GM12864 (cell line): ENCODE measurements around the gene RNF40.
"Not testable (repeated sequence)": the region's sequence is repeated elsewhere in the genome, so short reads cannot be mapped to it uniquely, and the experiment has no call there.

Experiments used
- DNase-seq: peaks from one replicate; pipeline ENCODE4 v3.0.0-alpha.2; 2011; ENCODE audit warnings: low read depth
- H3K4me3 ChIP-seq: 2 replicates; pipeline ENCODE4 v1.5.1; 2011; ENCODE audit warnings: mild to moderate bottlenecking, low read depth, low read length, control low read depth
- TF ChIP-seq, protein P1 (sequence below): IDR thresholded peaks from 2 replicates; pipeline ENCODE4 v1.5.1; 2011; ENCODE audit warnings: low read depth, mild to moderate bottlenecking, moderate library complexity, low read length, control low read depth, inconsistent platforms; ENCODE audit errors: missing control alignments

Gene RNF40

DNA sequence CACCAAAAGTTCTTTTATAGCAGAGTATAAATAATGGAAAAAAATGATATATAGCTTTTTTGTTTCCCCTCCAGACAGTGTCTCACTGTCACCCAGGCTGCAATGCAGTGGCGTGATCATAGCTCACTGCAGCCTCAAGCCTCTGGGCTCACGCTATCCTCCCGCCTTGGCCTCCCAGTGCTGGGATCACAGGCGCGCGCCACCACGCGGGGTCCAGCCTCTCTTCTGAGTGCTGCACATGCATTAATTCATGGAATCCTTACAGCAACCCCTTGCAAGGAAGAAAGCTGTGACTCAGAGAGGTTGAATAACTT is 42.9 kb downstream of the RNF40 start:
- no peak for DNase-seq
- H3K4me3 ChIP-seq, result peak overlapping the region; percentile 53; the same call in 1 of the 2 replicates
- TF ChIP-seq, protein P1, sequence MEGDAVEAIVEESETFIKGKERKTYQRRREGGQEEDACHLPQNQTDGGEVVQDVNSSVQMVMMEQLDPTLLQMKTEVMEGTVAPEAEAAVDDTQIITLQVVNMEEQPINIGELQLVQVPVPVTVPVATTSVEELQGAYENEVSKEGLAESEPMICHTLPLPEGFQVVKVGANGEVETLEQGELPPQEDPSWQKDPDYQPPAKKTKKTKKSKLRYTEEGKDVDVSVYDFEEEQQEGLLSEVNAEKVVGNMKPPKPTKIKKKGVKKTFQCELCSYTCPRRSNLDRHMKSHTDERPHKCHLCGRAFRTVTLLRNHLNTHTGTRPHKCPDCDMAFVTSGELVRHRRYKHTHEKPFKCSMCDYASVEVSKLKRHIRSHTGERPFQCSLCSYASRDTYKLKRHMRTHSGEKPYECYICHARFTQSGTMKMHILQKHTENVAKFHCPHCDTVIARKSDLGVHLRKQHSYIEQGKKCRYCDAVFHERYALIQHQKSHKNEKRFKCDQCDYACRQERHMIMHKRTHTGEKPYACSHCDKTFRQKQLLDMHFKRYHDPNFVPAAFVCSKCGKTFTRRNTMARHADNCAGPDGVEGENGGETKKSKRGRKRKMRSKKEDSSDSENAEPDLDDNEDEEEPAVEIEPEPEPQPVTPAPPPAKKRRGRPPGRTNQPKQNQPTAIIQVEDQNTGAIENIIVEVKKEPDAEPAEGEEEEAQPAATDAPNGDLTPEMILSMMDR, result no peak

DNA sequence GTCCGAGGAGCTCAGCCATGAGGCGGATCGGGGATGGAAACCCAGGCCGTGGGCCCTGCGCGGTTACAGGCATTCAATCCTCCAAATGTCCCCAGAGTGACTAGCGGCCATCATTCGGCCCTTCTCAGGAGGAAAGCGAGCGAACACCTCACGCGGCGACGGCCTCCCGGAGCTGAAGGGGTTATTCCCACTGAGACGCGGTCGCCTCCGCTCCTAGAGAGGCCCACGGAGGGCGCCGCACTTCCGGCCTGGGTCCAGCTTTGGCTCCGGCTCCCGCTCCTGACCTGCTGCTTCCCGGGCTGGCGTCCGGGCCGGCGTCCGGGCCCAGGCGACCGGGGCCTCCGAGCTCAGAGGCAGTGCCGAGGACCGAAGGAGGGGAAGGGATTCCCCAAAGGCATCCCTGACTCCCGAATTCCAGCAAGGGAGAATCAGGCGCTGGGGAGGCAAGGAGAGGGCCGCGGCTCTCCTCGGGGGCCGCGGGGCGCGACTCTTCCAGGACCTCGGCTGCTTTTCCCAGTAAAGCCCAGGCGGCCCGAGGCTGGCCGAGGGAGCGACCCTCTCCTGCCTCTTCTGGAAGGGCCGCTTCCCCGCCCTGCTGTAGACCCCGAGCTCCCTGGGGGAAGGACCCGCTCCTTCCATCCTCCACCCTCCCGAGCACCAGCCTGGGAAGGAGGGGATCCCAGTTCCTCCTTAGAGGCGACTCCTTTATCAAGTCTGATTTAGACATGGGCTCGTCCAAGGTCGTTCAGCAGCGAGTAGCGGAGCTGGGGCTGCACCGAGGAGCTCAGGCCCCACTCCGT is 43.4 kb downstream of the RNF40 start:
- no peak for DNase-seq
- TF ChIP-seq, protein P1, result no peak
- H3K4me3 ChIP-seq, result peak overlapping the region; percentile 53

DNA sequence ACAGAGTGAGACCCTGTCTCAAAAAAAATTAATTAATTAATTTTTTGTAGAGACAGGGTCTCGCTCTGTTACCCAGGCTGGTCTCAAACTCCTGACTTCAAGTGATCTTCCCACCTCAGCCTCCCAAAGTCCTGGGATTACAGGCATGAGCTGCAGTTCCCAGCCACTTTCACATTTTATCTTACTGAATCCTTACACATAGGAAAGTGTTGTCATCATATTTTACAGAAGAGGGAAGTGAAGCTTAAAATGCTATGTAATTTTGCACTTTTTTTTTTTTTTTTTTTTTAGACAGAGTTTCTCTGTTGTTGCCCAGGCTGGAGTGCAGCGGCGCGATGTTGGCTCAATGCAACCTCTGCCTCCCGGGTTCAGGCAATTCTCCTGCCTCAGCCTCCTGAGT is 46.0 kb downstream of the RNF40 start:
- TF ChIP-seq, protein P1, result no peak
- DNase-seq, result no peak
- no peak overlapping the region for H3K4me3 ChIP-seq

DNA sequence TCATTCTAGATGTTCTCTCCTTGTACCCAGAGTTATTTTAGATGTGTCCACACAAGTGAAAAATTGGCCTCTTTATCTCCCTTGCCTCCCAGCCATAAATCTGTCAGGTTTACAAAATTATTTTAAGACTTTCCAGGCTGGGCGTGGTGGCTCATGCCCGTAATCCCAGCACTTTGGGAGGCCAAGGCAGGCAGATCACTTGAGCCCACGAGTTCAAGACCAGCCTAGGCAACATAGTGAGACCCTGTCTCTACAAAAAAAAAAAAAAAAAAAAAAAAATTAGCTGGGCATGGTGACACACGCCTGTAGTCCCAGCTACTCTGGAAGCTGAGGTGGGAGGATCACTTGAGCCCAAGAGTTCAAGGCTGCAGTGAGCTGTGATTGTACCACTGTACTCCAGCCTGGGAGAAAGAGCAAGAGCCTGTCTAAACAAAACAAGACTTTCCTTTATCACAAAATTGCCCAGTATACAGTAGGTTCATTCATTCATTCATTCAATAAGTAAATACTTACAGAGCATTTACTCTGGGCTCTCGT is 46.8 kb downstream of the RNF40 start:
- H3K4me3 ChIP-seq, DNase-seq: not testable (repeated sequence)

DNA sequence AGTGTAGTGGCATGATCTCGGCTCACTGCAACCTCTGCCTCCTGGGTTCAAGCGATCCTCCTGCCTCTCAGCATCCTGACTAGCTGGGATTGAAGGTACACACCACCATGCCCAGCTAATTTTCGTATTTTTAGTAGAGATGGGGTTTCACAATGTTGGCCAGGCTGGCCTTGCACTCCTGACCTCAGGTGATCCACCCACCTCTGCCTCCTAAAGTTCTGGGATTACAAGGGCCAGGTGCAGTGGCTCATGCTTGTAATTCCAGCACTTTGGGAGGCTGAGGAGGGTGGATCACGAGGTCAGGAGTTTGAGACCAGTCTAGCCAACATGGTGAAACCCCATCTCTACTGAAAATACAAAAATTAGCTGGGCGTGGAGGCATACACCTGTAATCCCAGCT is 47.6 kb downstream of the RNF40 start:
- not testable (repeated sequence) for DNase-seq, H3K4me3 ChIP-seq

DNA sequence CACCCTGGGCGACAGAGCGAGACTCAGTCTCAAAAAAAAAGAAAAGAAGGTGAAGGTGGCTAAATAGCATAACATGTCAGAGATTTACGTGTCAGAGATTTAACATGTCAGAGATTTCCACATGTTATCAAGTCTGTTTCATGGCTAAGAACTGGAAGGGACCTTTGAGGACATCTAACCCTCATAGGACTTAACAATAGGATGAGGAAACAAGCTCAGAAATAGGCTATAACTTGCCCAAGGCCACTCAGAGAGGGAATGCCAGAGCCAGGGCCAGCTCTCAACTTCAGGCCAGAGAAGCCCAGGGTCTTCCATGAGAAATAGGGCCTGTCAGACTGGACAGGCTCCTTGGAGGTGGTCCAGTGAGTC is 51.7 kb downstream of the RNF40 start:
- TF ChIP-seq, protein P1, result no peak
- H3K4me3 ChIP-seq, result peak overlapping the region; percentile 56
- no peak for DNase-seq

DNA sequence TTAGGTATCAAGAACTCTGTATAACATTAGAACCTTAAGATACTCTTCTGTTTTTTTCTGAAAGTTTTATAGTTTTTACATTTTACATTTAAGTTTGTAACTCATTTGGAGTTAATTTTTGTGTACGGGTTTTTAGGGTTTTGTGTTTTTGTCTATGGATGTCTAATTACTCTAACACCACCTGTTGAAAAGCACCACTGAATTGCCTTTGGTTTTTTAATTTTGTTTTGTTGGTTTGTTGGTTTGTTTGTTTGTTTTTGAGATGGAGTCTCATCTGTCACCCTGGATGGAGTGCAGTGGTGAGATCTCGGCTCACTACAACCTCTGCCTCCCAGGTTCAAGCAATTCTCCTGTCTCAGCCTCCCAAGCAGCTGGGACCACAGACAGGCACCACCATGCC is 54.6 kb downstream of the RNF40 start:
- TF ChIP-seq, protein P1, result no peak
- no peak overlapping the region for H3K4me3 ChIP-seq
- DNase-seq, result no peak

DNA sequence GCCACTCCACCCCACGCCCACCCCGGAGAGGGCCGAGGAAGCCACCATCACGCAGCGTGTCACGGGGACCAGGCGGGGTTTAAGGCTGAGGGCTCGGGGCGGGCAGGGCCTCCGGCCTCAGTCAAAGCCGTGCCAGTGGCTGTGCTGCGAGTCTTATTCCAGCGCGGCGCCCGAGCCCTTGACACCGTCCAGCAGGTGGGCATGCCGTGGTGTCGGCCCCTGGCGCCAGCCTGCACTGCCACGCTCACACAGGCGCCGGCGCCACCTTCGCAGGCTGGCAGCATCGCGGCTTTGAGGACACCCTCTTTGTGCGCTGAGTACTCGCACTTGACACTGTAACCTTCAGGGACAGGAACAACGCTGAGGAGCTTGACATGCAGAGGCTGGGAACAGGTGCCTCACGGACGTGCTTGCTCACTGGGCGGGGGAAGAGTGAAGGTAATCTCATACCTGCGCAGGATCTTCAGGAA is 58.9 kb downstream of the RNF40 start:
- TF ChIP-seq, protein P1, result no peak
- DNase-seq, result no peak
- no peak overlapping the region for H3K4me3 ChIP-seq

DNA sequence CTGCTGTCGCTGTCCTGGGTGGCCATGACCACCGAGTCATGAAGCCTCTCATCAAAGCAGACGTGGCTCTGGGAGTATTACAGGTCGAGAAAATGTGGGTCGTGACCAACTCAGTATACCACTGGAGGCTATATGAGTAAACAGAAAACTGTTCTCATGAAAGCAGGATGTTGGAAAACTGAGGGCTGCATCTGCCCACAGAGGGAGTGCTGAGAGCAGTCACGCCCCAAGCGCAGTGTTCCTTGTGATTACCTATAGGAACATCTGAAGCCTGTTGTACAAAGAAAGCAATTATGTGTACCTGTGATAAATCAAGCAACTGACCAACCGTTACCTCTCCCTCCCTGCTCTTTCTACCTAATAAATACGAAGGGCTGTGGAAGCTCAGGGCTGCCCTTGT is 59.3 kb downstream of the RNF40 start:
- H3K4me3 ChIP-seq, DNase-seq: not testable (repeated sequence)
